ENCODE measurements around the gene TMEM42. TPM values are rescaled to one million over a fixed set of nuclear protein-coding genes. Genes with fewer than 3 reads are reported as not detected.

TMEM42 gene
- polyA plus RNA-seq, 1 donor from 2014 or later = 15.1 TPM

DNA sequence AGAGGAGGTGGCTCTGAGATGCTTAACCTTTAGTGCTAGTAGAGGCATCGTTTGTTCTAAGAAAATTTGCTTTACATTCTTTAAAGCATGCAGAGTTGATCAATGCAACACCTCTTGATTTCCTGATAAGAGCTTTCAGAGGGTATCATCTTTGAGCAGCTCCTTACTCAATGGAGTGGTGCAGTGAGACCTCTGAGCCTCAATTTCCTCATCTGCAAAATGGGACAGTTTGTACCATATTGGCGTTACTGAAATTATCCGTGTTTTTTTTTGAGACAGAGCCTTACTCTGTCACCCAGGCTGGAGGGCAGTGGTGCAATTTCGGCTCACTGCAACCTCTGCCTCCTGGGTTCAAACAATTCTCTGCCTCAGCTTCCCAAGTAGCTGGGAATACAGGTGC is 1.6 kb upstream of the TMEM42 start:
- Histone ChIP-seq H3K9ac (ENCODE audit: low read length) (no peak overlapping the region), H3K9me2 (ENCODE audit: insufficient read depth, low read length) (no peaks in the 10 kb centered on the region), H2AFZ (ENCODE audit: low read depth, low read length) (no peak overlapping the region), H3F3A (ENCODE audit: insufficient read depth, low read length, poor library complexity, severe bottlenecking) (no peaks in the 10 kb centered on the region), H3K79me2 (replicated peaks; ENCODE audit: insufficient read depth, low read length) (no peaks in the 10 kb centered on the region), H3K4me2 (ENCODE audit: low read length) (no peak overlapping the region), H3K27ac (ENCODE audit: low read length) (no peak overlapping the region), H3K27me3 (ENCODE audit: insufficient read depth, low read depth, low read length) (no peaks in the 10 kb centered on the region), H3K9me3 (ENCODE audit: low read length) (no peaks in the 10 kb centered on the region), H3K36me3 (ENCODE audit: insufficient read depth, low read length) (no peaks in the 10 kb centered on the region), H3K4me3 (ENCODE audit: low read length) (no peak overlapping the region), H4K20me1 (ENCODE audit: insufficient read depth) (no peaks in the 10 kb centered on the region)
- TF ChIP-seq MXI1 (conservative IDR thresholded peaks at IDR 0.05; ENCODE audit: poor library complexity, severe bottlenecking) (no peak), EZH2 (IDR thresholded peaks at IDR 0.05; ENCODE audit: borderline replicate concordance, insufficient read depth, low read length, poor library complexity, severe bottlenecking) (no peak), SMC3 (conservative IDR thresholded peaks at IDR 0.05; ENCODE audit: poor library complexity) (no peak), POLR2AphosphoS5 (IDR thresholded peaks at IDR 0.05) (no peak), TAF1 (IDR thresholded peaks at IDR 0.05; ENCODE audit: low read depth) (no peak), RAD21 (conservative IDR thresholded peaks at IDR 0.05) (no peak), EP300 (conservative IDR thresholded peaks at IDR 0.05; ENCODE audit: poor library complexity, severe bottlenecking) (no peak)
- TF ChIP-seq, protein P1, sequence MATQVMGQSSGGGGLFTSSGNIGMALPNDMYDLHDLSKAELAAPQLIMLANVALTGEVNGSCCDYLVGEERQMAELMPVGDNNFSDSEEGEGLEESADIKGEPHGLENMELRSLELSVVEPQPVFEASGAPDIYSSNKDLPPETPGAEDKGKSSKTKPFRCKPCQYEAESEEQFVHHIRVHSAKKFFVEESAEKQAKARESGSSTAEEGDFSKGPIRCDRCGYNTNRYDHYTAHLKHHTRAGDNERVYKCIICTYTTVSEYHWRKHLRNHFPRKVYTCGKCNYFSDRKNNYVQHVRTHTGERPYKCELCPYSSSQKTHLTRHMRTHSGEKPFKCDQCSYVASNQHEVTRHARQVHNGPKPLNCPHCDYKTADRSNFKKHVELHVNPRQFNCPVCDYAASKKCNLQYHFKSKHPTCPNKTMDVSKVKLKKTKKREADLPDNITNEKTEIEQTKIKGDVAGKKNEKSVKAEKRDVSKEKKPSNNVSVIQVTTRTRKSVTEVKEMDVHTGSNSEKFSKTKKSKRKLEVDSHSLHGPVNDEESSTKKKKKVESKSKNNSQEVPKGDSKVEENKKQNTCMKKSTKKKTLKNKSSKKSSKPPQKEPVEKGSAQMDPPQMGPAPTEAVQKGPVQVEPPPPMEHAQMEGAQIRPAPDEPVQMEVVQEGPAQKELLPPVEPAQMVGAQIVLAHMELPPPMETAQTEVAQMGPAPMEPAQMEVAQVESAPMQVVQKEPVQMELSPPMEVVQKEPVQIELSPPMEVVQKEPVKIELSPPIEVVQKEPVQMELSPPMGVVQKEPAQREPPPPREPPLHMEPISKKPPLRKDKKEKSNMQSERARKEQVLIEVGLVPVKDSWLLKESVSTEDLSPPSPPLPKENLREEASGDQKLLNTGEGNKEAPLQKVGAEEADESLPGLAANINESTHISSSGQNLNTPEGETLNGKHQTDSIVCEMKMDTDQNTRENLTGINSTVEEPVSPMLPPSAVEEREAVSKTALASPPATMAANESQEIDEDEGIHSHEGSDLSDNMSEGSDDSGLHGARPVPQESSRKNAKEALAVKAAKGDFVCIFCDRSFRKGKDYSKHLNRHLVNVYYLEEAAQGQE (IDR thresholded peaks at IDR 0.05; ENCODE audit: borderline replicate concordance) = no peak
- TF ChIP-seq, protein P2, sequence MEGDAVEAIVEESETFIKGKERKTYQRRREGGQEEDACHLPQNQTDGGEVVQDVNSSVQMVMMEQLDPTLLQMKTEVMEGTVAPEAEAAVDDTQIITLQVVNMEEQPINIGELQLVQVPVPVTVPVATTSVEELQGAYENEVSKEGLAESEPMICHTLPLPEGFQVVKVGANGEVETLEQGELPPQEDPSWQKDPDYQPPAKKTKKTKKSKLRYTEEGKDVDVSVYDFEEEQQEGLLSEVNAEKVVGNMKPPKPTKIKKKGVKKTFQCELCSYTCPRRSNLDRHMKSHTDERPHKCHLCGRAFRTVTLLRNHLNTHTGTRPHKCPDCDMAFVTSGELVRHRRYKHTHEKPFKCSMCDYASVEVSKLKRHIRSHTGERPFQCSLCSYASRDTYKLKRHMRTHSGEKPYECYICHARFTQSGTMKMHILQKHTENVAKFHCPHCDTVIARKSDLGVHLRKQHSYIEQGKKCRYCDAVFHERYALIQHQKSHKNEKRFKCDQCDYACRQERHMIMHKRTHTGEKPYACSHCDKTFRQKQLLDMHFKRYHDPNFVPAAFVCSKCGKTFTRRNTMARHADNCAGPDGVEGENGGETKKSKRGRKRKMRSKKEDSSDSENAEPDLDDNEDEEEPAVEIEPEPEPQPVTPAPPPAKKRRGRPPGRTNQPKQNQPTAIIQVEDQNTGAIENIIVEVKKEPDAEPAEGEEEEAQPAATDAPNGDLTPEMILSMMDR (IDR thresholded peaks at IDR 0.05; ENCODE audit: poor library complexity, severe bottlenecking) = no peak

DNA sequence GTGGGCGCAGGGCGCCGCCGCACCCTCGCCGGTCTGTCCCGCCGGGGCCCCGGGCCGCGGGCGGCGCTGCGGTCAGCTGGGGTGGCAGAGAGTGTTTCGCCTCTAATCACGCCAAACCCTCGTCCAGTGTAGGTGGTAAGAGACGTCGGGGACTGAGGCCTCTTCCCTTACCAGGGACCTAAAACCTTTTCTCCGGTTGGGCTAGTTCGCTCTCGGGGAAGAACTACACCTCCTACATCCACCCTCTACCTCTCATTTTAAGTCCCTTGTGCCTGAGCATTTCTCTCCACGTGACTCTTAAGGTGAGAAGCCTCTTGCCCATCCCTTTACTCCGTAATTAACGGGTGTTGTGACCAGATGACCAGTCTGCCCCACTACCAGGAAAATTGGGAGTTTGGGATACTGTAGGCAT is 520 bp downstream of the TMEM42 start:
- Histone ChIP-seq H3K9me3 (ENCODE audit: low read length) (no peaks in the 10 kb centered on the region), H3K36me3 (ENCODE audit: insufficient read depth, low read length) (no peaks in the 10 kb centered on the region), H3K27ac (ENCODE audit: low read length) (no peak overlapping the region), H3K9ac (ENCODE audit: low read length) (peak overlapping the region; percentile 57), H3K4me3 (ENCODE audit: low read length) (peak overlapping the region; percentile 70), H3K79me2 (replicated peaks; ENCODE audit: insufficient read depth, low read length) (no peaks in the 10 kb centered on the region), H3K4me2 (ENCODE audit: low read length) (no peak overlapping the region), H2AFZ (ENCODE audit: low read depth, low read length) (peak overlapping the region; percentile 40), H4K20me1 (ENCODE audit: insufficient read depth) (no peaks in the 10 kb centered on the region), H3K27me3 (ENCODE audit: insufficient read depth, low read depth, low read length) (no peaks in the 10 kb centered on the region), H3F3A (ENCODE audit: insufficient read depth, low read length, poor library complexity, severe bottlenecking) (no peaks in the 10 kb centered on the region), H3K9me2 (ENCODE audit: insufficient read depth, low read length) (no peaks in the 10 kb centered on the region)
- TF ChIP-seq, protein P2 (IDR thresholded peaks at IDR 0.05; ENCODE audit: poor library complexity, severe bottlenecking) = no peak
- TF ChIP-seq RAD21 (conservative IDR thresholded peaks at IDR 0.05) = no peak
- TF ChIP-seq, protein P1 (IDR thresholded peaks at IDR 0.05; ENCODE audit: borderline replicate concordance) = no peak
- no peak for TF ChIP-seq EZH2 (IDR thresholded peaks at IDR 0.05; ENCODE audit: borderline replicate concordance, insufficient read depth, low read length, poor library complexity, severe bottlenecking)
- no peak for TF ChIP-seq MXI1 (conservative IDR thresholded peaks at IDR 0.05; ENCODE audit: poor library complexity, severe bottlenecking)
- TF ChIP-seq POLR2AphosphoS5 (IDR thresholded peaks at IDR 0.05) = no peak
- no peak for TF ChIP-seq SMC3 (conservative IDR thresholded peaks at IDR 0.05; ENCODE audit: poor library complexity)
- TF ChIP-seq TAF1 (IDR thresholded peaks at IDR 0.05; ENCODE audit: low read depth) = no peak
- no peak for TF ChIP-seq EP300 (conservative IDR thresholded peaks at IDR 0.05; ENCODE audit: poor library complexity, severe bottlenecking)
